ENCODE data around the gene TBX3. TPM values are rescaled to one million over a fixed set of nuclear protein-coding genes. Genes with fewer than 3 reads are reported as not detected.

TBX3 gene
- total and polyA plus RNA-seq, 10 of the 15 experiments (the other 5 are each of a cell fraction or from before 2014, with no cell fraction given) = 0.04 to 0.28 (median 0.08) TPM; not detected in 7

- BruUV-seq (replicated peaks) = no TSS peak
- H3K36me3 ChIP-seq (ENCODE audit: control insufficient read depth in 2 of 2, insufficient read depth in 2 of 2, low read length in 1 of 2) = no peaks in the 10 kb centered on the region
- no peaks in the 10 kb centered on the region for H3K27me3 ChIP-seq (replicated peaks in 1 of 2; ENCODE audit: control insufficient read depth in 2 of 2, insufficient read depth in 2 of 2, low read length in 1 of 2)
- no peaks in the 10 kb centered on the region for H3K4me1 ChIP-seq (ENCODE audit: control insufficient read depth, insufficient read depth, low read length)
- SMC1A ChIA-PET (ENCODE audit: uncharacterized antibody, unreplicated experiment) = no interaction called here
- no peaks in the 10 kb centered on the region for H3K79me2 ChIP-seq (ENCODE audit: control insufficient read depth, insufficient read depth, low read length)
- FAIRE-seq = no peak
- H3K9ac ChIP-seq (ENCODE audit: control insufficient read depth, insufficient read depth, low read length) = no peak overlapping the region
- H3K27ac ChIP-seq (ENCODE audit: control insufficient read depth, insufficient read depth) = no peak overlapping the region
- no peak overlapping the region for H2AFZ ChIP-seq (ENCODE audit: control insufficient read depth, low read depth, low read length)
- RAD21 ChIA-PET (ENCODE audit: unreplicated experiment) = no interaction called here
- intact Hi-C loops (cut with micrococcal nuclease; ENCODE audit: unreplicated experiment) (no loop called here), in situ Hi-C loops (cut with MboI) (no loop called here)
- no peaks in the 10 kb centered on the region for H4K20me1 ChIP-seq (ENCODE audit: control insufficient read depth, insufficient read depth)
- no peak overlapping the region for H3K4me3 ChIP-seq
- H3K9me3 ChIP-seq (replicated peaks; ENCODE audit: control insufficient read depth, insufficient read depth, low read length) = no peaks in the 10 kb centered on the region
- CTCF ChIA-PET = no interaction called here
- no peak for TF ChIP-seq HDAC6 (IDR thresholded peaks at IDR 0.05; ENCODE audit: unreplicated experiment)
- no peak for TF ChIP-seq HDAC2 (IDR thresholded peaks at IDR 0.05)
- no peak for DNase-seq (ENCODE audit: low read depth, low spot score)
- POLR2A ChIA-PET = no interaction called here
- no peak for ATAC-seq
- 16% methylated on average over 10 of the region's 10 CpGs for WGBS (ENCODE audit: insufficient coverage, insufficient replicate concordance, low lambda C conversion rate, missing lambda C conversion rate)
- no peak overlapping the region for H3K4me2 ChIP-seq (ENCODE audit: control insufficient read depth, insufficient read depth)
Measured at GRCh38 chr12:114649585-114649984, 34.4 kb downstream of the TBX3 start.

- ATAC-seq (no peak), DNase-seq (ENCODE audit: low read depth, low spot score) (no peak), FAIRE-seq (no peak)
- no peaks in the 10 kb centered on the region for H3K36me3 ChIP-seq (ENCODE audit: control insufficient read depth in 2 of 2, insufficient read depth in 2 of 2, low read length in 1 of 2)
- intact Hi-C loops (cut with micrococcal nuclease; ENCODE audit: unreplicated experiment) (no loop called here), in situ Hi-C loops (cut with MboI) (no loop called here)
- no peaks in the 10 kb centered on the region for H3K9me3 ChIP-seq (replicated peaks; ENCODE audit: control insufficient read depth, insufficient read depth, low read length)
- POLR2A ChIA-PET = no interaction called here
- no peaks in the 10 kb centered on the region for H3K27me3 ChIP-seq (replicated peaks in 1 of 2; ENCODE audit: control insufficient read depth in 2 of 2, insufficient read depth in 2 of 2, low read length in 1 of 2)
- no peaks in the 10 kb centered on the region for H3K79me2 ChIP-seq (ENCODE audit: control insufficient read depth, insufficient read depth, low read length)
- no peak overlapping the region for H3K4me2 ChIP-seq (ENCODE audit: control insufficient read depth, insufficient read depth)
- RAD21 ChIA-PET (ENCODE audit: unreplicated experiment) = no interaction called here
- no peak overlapping the region for H3K9ac ChIP-seq (ENCODE audit: control insufficient read depth, insufficient read depth, low read length)
- BruUV-seq (replicated peaks) = no TSS peak
- 53% methylated on average over 3 of the region's 3 CpGs for WGBS (ENCODE audit: insufficient coverage, insufficient replicate concordance, low lambda C conversion rate, missing lambda C conversion rate)
- H3K4me3 ChIP-seq = no peak overlapping the region
- H4K20me1 ChIP-seq (ENCODE audit: control insufficient read depth, insufficient read depth) = no peaks in the 10 kb centered on the region
- no peak overlapping the region for H3K27ac ChIP-seq (ENCODE audit: control insufficient read depth, insufficient read depth)
- SMC1A ChIA-PET (ENCODE audit: uncharacterized antibody, unreplicated experiment) = no interaction called here
- no peaks in the 10 kb centered on the region for H3K4me1 ChIP-seq (ENCODE audit: control insufficient read depth, insufficient read depth, low read length)
- CTCF ChIA-PET = interaction anchor here (1.5 kb wide), 1 partner anchor 13 kb away, joined by 3 read pairs; no protein-coding TSS in a partner anchor
- H2AFZ ChIP-seq (ENCODE audit: control insufficient read depth, low read depth, low read length) = no peak overlapping the region
- TF ChIP-seq SMARCA5 (IDR thresholded peaks at IDR 0.05) (no peak), KDM1A (IDR thresholded peaks at IDR 0.05; ENCODE audit: borderline replicate concordance) (no peak), KLF5 (IDR thresholded peaks at IDR 0.05; ENCODE audit: partially characterized antibody) (no peak), RFX5 (IDR thresholded peaks at IDR 0.05; ENCODE audit: low read depth, low read length) (no peak), MXI1 (IDR thresholded peaks at IDR 0.05; ENCODE audit: low read depth, low read length) (no peak), REST (IDR thresholded peaks at IDR 0.05; ENCODE audit: low read depth, low read length) (no peak), ATF7 (IDR thresholded peaks at IDR 0.05; ENCODE audit: low read depth) (no peak), JUNB (IDR thresholded peaks at IDR 0.05) (no peak), EGR1 (IDR thresholded peaks at IDR 0.05; ENCODE audit: borderline replicate concordance in 1 of 2, low read depth in 2 of 2, low read length in 2 of 2) (no peak), TCF7 (IDR thresholded peaks at IDR 0.05; ENCODE audit: borderline replicate concordance) (no peak)
- TF ChIP-seq, protein P1, sequence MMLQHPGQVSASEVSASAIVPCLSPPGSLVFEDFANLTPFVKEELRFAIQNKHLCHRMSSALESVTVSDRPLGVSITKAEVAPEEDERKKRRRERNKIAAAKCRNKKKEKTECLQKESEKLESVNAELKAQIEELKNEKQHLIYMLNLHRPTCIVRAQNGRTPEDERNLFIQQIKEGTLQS (IDR thresholded peaks at IDR 0.05; ENCODE audit: borderline replicate concordance, extremely low read depth, low read depth, low read length) = no peak
Measured at GRCh38 chr12:114648711-114649110, 35.3 kb downstream of the TBX3 start.
